NAMALWA (cell line): ENCODE measurements around the gene OPCML.

Experiments
- DNase-seq: peaks from one replicate; pipeline ENCODE4 v3.0.0-alpha.2; 2015; ENCODE audit warnings: low spot score

The OPCML gene

GRCh38 chr11:132846075-132846474, 686.2 kb downstream of the OPCML start:
- no peak for DNase-seq

GRCh38 chr11:132844956-132845696, 687.2 kb downstream of the OPCML start:
- no peak for DNase-seq

- no peak for DNase-seq
Measured at GRCh38 chr11:132840660-132841059, 691.6 kb downstream of the OPCML start.

- DNase-seq, result no peak
Measured at GRCh38 chr11:132840191-132840590, 692.1 kb downstream of the OPCML start.

- DNase-seq, result no peak
Measured at GRCh38 chr11:132839236-132839945, 692.9 kb downstream of the OPCML start.

GRCh38 chr11:132838627-132839026, 693.7 kb downstream of the OPCML start:
- no peak for DNase-seq

GRCh38 chr11:132831272-132831671, 701.0 kb downstream of the OPCML start:
- DNase-seq, result no peak

GRCh38 chr11:132824642-132825041, 707.7 kb downstream of the OPCML start:
- no peak for DNase-seq

GRCh38 chr11:132822276-132822675, 710.0 kb downstream of the OPCML start:
- DNase-seq, result no peak

GRCh38 chr11:132821499-132821898, 710.8 kb downstream of the OPCML start:
- no peak for DNase-seq

- no peak for DNase-seq
Measured at GRCh38 chr11:132821014-132821413, 711.3 kb downstream of the OPCML start.

GRCh38 chr11:132818951-132819350, 713.4 kb downstream of the OPCML start:
- no peak for DNase-seq

GRCh38 chr11:132817387-132817786, 714.9 kb downstream of the OPCML start:
- DNase-seq, result no peak

- no peak for DNase-seq
Measured at GRCh38 chr11:132814410-132814809, 717.9 kb downstream of the OPCML start.

- no peak for DNase-seq
Measured at GRCh38 chr11:132811649-132812048, 720.7 kb downstream of the OPCML start.

GRCh38 chr11:132809070-132809469, 723.2 kb downstream of the OPCML start:
- no peak for DNase-seq

- DNase-seq, result no peak
Measured at GRCh38 chr11:132804258-132804657, 728.0 kb downstream of the OPCML start.

- no peak for DNase-seq
Measured at GRCh38 chr11:132803436-132803835, 728.9 kb downstream of the OPCML start.

- no peak for DNase-seq
Measured at GRCh38 chr11:132802947-132803346, 729.4 kb downstream of the OPCML start.

GRCh38 chr11:132793831-132794230, 738.5 kb downstream of the OPCML start:
- DNase-seq, result no peak

GRCh38 chr11:132792341-132793140, 739.8 kb downstream of the OPCML start:
- DNase-seq, result no peak

- DNase-seq, result no peak
Measured at GRCh38 chr11:132790971-132791370, 741.3 kb downstream of the OPCML start.

GRCh38 chr11:132790466-132790865, 741.8 kb downstream of the OPCML start:
- DNase-seq, result no peak
